WTC11 (cell line): ENCODE measurements around the gene NUB1. TPM values are rescaled to one million over a fixed set of nuclear protein-coding genes. Genes with fewer than 3 reads are reported as not detected.

Experiments used
- ATAC-seq: fragments of 200-7000 bp; cut with Tn5 transposase; 2 replicates; pipeline ENCODE4 v1.10.0; 2021; ENCODE audit warnings: mild to moderate bottlenecking, moderate library complexity
- CTCF ChIA-PET: fragments of 300-600 bp; sonication (Branson Sonifier 250); formaldehyde crosslinking; loops from one replicate; lab custom pipeline; 2021; ENCODE audit warnings: antibody characterized with exemption; lab: Charles Lee
- POLR2A ChIA-PET: fragments of 350-600 bp; sonication (Branson Sonifier 250); formaldehyde crosslinking; loops from one replicate; lab custom pipeline; 2021; ENCODE audit warnings: antibody characterized with exemption; lab: Charles Lee
- DNase-seq: peaks from one replicate; pipeline ENCODE4 v3.0.0; 2021; ENCODE audit warnings: low spot score
- H3K27ac Mint-ChIP-seq: 2 replicates; pipeline ENCODE4 v1.8.0; 2021; ENCODE audit warnings: mixed read lengths
- H3K27me3 Mint-ChIP-seq: 2 replicates; pipeline ENCODE4 v1.8.0; 2021; ENCODE audit warnings: low read depth, mild to moderate bottlenecking, moderate library complexity, mixed read lengths
- H3K36me3 Mint-ChIP-seq: 2 replicates; pipeline ENCODE4 v1.8.0; 2021; ENCODE audit warnings: mixed read lengths
- H3K4me1 Mint-ChIP-seq: 2 replicates; pipeline ENCODE4 v1.8.0; 2022; ENCODE audit warnings: mixed read lengths
- H3K4me3 Mint-ChIP-seq: 2 replicates; pipeline ENCODE4 v1.8.0; 2021; ENCODE audit warnings: mild to moderate bottlenecking, moderate library complexity, mixed read lengths
- H3K9me3 Mint-ChIP-seq: 2 replicates; pipeline ENCODE4 v1.8.0; 2021; ENCODE audit warnings: mixed read lengths
- ERG ChIP-seq: fragments of 250-450 bp; sonication (Bioruptor Pico); IDR thresholded peaks from 2 replicates; pipeline ENCODE4 v1.8.0; 2021; ENCODE audit warnings: mild to moderate bottlenecking
- FOXK1 ChIP-seq: sonication (generic); formaldehyde crosslinking; IDR thresholded peaks from 2 replicates; pipeline ENCODE4 v1.8.0; 2022; ENCODE audit warnings: mild to moderate bottlenecking, moderate library complexity, missing genetic modification reagents
- FOXP1 ChIP-seq: sonication (generic); formaldehyde crosslinking; IDR thresholded peaks from 2 replicates; pipeline ENCODE4 v1.8.0; 2022; ENCODE audit warnings: missing genetic modification reagents, mild to moderate bottlenecking, moderate library complexity, borderline replicate concordance
- GABPB1 ChIP-seq: sonication (generic); formaldehyde crosslinking; IDR thresholded peaks from 2 replicates; pipeline ENCODE4 v1.8.1; 2023; ENCODE audit warnings: mild to moderate bottlenecking, missing genetic modification reagents
- JAZF1 ChIP-seq: fragments of 250-450 bp; sonication (Bioruptor Pico); IDR thresholded peaks from 2 replicates; pipeline ENCODE4 v1.9.0; 2021; ENCODE audit warnings: moderate library complexity, mild to moderate bottlenecking, inconsistent platforms
- JUN ChIP-seq: sonication (generic); formaldehyde crosslinking; IDR thresholded peaks from 2 replicates; pipeline ENCODE4 v1.8.0; 2023; ENCODE audit warnings: mild to moderate bottlenecking, missing genetic modification reagents
- KAT7 ChIP-seq: sonication (generic); formaldehyde crosslinking; IDR thresholded peaks from 2 replicates; pipeline ENCODE4 v1.8.1; 2023; ENCODE audit warnings: missing genetic modification reagents, mild to moderate bottlenecking, borderline replicate concordance
- MAX ChIP-seq: sonication (generic); formaldehyde crosslinking; IDR thresholded peaks from 2 replicates; pipeline ENCODE4 v1.8.0; 2022; ENCODE audit warnings: mild to moderate bottlenecking, missing genetic modification reagents
- NFE2L1 ChIP-seq: sonication (generic); formaldehyde crosslinking; IDR thresholded peaks from 2 replicates; pipeline ENCODE4 v1.8.1; 2023; ENCODE audit warnings: missing genetic modification reagents
- PRDM15 ChIP-seq: sonication (generic); formaldehyde crosslinking; IDR thresholded peaks from 2 replicates; pipeline ENCODE4 v1.8.0; 2022; ENCODE audit warnings: missing genetic modification reagents
- PRRX2 ChIP-seq: fragments of 250-450 bp; sonication (Bioruptor Pico); IDR thresholded peaks from 2 replicates; pipeline ENCODE4 v1.8.0; 2021; ENCODE audit warnings: mild to moderate bottlenecking
- RELA ChIP-seq: sonication (generic); formaldehyde crosslinking; IDR thresholded peaks from 2 replicates; pipeline ENCODE4 v1.8.1; 2022; ENCODE audit warnings: missing genetic modification reagents, mild to moderate bottlenecking, borderline replicate concordance
- TP53 ChIP-seq: sonication (generic); formaldehyde crosslinking; IDR thresholded peaks from 2 replicates; pipeline ENCODE4 v1.8.1; 2023; ENCODE audit warnings: mild to moderate bottlenecking, missing genetic modification reagents
- USF1 ChIP-seq: sonication (generic); formaldehyde crosslinking; IDR thresholded peaks from 2 replicates; pipeline ENCODE4 v1.8.0; 2022; ENCODE audit warnings: mild to moderate bottlenecking, missing genetic modification reagents
- ZBTB21 ChIP-seq: sonication (generic); formaldehyde crosslinking; IDR thresholded peaks from 2 replicates; pipeline ENCODE4 v1.8.1; 2023; ENCODE audit warnings: mild to moderate bottlenecking, missing genetic modification reagents, borderline replicate concordance
- ZMAT4 ChIP-seq: fragments of 250-450 bp; sonication (Bioruptor Pico); IDR thresholded peaks from 2 replicates; pipeline ENCODE4 v1.9.0; 2021; ENCODE audit warnings: mild to moderate bottlenecking
- ZNF396 ChIP-seq: fragments of 250-450 bp; sonication (Bioruptor Pico); IDR thresholded peaks from 2 replicates; pipeline ENCODE4 v1.8.0; 2021; ENCODE audit warnings: mild to moderate bottlenecking, moderate library complexity, borderline replicate concordance
- ZNF532 ChIP-seq: fragments of 250-450 bp; sonication (Bioruptor Pico); IDR thresholded peaks from 2 replicates; pipeline ENCODE4 v1.9.0; 2021; ENCODE audit warnings: mild to moderate bottlenecking, borderline replicate concordance
- total RNA-seq: library from RNA; stranded (reverse); gene quantifications from 3 replicates; pipeline ENCODE4 v1.2.3, GENCODE V29; 2021

Gene NUB1
- total RNA-seq, 1 experiment from 2014 or later: 38.3 TPM

GRCh38 chr7:151375530-151376217, 34.1 kb downstream of the NUB1 start:
- CTCF ChIA-PET: interaction anchor here (1.1 kb wide), 1 partner anchor 72 kb away, joined by 3 read pairs; no protein-coding TSS in a partner anchor
- H3K9me3 Mint-ChIP-seq: no peaks in the 10 kb centered on the region
- 0 out of 2 replicates have a peak overlapping the region, but pooled peaks have one; percentile 60 for H3K27ac Mint-ChIP-seq

More at GRCh38 chr7:151375530-151376217, 34.1 kb downstream of the NUB1 start:
- Mint-ChIP-seq H3K4me1 (peaks cover 15% of the 10 kb centered on the region), H3K4me3 (no peak overlapping the region), H3K36me3 (peaks cover 22% of the 10 kb centered on the region), H3K27me3 (no peaks in the 10 kb centered on the region)
- POLR2A ChIA-PET: no interaction called here
- ATAC-seq (no peak), DNase-seq (no peak)
- no peak for TF ChIP-seq JUN
- no peak for TF ChIP-seq NFE2L1 (CRISPR knock-in tag)
- TF ChIP-seq KAT7 (CRISPR knock-in tag): no peak
- TF ChIP-seq ZBTB21 (CRISPR knock-in tag): no peak
- no peak for TF ChIP-seq FOXK1 (CRISPR knock-in tag)
- no peak for TF ChIP-seq ZNF396 (CRISPR knock-in tag)
- no peak for TF ChIP-seq MAX
- TF ChIP-seq ZMAT4 (CRISPR knock-in tag): no peak
- no peak for TF ChIP-seq USF1 (CRISPR knock-in tag)
- no peak for TF ChIP-seq ERG
- no peak for TF ChIP-seq TP53 (CRISPR knock-in tag)
- no peak for TF ChIP-seq JAZF1 (CRISPR knock-in tag)
- no peak for TF ChIP-seq GABPB1 (CRISPR knock-in tag)
- no peak for TF ChIP-seq RELA (CRISPR knock-in tag)
- no peak for TF ChIP-seq ZNF532 (CRISPR knock-in tag)
- no peak for TF ChIP-seq FOXP1 (CRISPR knock-in tag)
- no peak for TF ChIP-seq PRDM15 (CRISPR knock-in tag)
- TF ChIP-seq PRRX2: no peak
